HepG2 (cell line): ENCODE data around the gene TFPI. TPM values are rescaled to one million over a fixed set of nuclear protein-coding genes. Genes with fewer than 3 reads are reported as not detected.

Source experiments
- ATAC-seq: fragments of 200-7000 bp; cut with Tn5 transposase; 3 replicates; pipeline ENCODE4 v1.9.1; 2020; ENCODE audit warnings: mild to moderate bottlenecking, moderate library complexity
- BruUV-seq: library from RNA; stranded (reverse); fragments of 400-500 nt; replicated peaks from 2 replicates; lab custom pipeline; 2021; lab: Mats Ljungman, UMichigan
- CTCF ChIA-PET: fragments of 300-600 bp; formaldehyde crosslinking; extraction: SDS; loops from one replicate; lab custom pipeline; 2021; ENCODE audit warnings: low total read pairs, inconsistent platforms, low intra/inter-chr PET ratio; lab: Yijun Ruan, JAX
- POLR2A ChIA-PET: fragments of 350-600 bp; sonication (Branson Sonifier 250); formaldehyde crosslinking; loops from one replicate; lab custom pipeline; 2020; ENCODE audit warnings: antibody characterized with exemption, inconsistent platforms; lab: Yijun Ruan, JAX
- DNase-seq: peaks from one replicate; pipeline ENCODE4 v3.0.0-alpha.2; 2015; ENCODE audit warnings: low spot score
- FAIRE-seq: peaks from 3 replicates; lab custom pipeline; 2011; peaks lifted over from hg19 to GRCh38; lab: Jason Lieb, UNC
- H2AFZ ChIP-seq: one replicate; pipeline ENCODE4 v1.6.1; 2011; ENCODE audit warnings: low read length, inconsistent platforms
- H3K27ac ChIP-seq: fragments of 300-600 bp; 3 replicates; pipeline ENCODE4 v1.8.0; 2011; ENCODE audit warnings: mixed run types, mild to moderate bottlenecking, mixed read lengths, low read length, inconsistent platforms; ENCODE audit not compliant: insufficient read depth; ENCODE audit errors: extremely low read length
- H3K27me3 ChIP-seq, 2 experiments: fragments of 200-600 bp in 1 of 2; 2 replicates in 1 of 2; 3 replicates in 1 of 2; pipeline versions ENCODE4 v1.6.0 to v1.8.0; 2011; ENCODE audit warnings: low read length in 2 of 2, mild to moderate bottlenecking in 2 of 2, moderate library complexity in 2 of 2, inconsistent platforms in 1 of 2; ENCODE audit not compliant: insufficient read depth in 2 of 2, control insufficient read depth in 1 of 2
- H3K36me3 ChIP-seq, 2 experiments: fragments of 200-600 bp in 1 of 2; replicated peaks in 1 of 2; 2 replicates in 1 of 2; 3 replicates in 1 of 2; pipeline versions ENCODE4 v1.5.1 to v1.8.0; 2011; ENCODE audit warnings: low read length in 2 of 2, inconsistent platforms in 1 of 2; ENCODE audit not compliant: insufficient read depth in 2 of 2, control insufficient read depth in 1 of 2
- H3K4me1 ChIP-seq: 2 replicates; pipeline ENCODE4 v1.5.1; 2012; ENCODE audit warnings: low read length, inconsistent platforms; ENCODE audit not compliant: insufficient read depth
- H3K4me2 ChIP-seq: 2 replicates; pipeline ENCODE4 v1.6.0; 2011; ENCODE audit warnings: low read depth, low read length, inconsistent platforms
- H3K4me3 ChIP-seq, 3 experiments: fragments of 200-600 bp in 1 of 3; sonication (generic), shearing (Covaris generic) in 1 of 3; replicated peaks in 1 of 3; 2 replicates each; pipeline ENCODE4 v1.5.1; 2011 to 2016; ENCODE audit warnings: low read length in 3 of 3, inconsistent platforms in 2 of 3, low read depth in 2 of 3, mild to moderate bottlenecking in 2 of 3, control low read depth in 1 of 3, mixed read lengths in 1 of 3; ENCODE audit not compliant: insufficient read depth in 1 of 3
- H3K79me2 ChIP-seq: one replicate; pipeline ENCODE4 v1.6.1; 2011; ENCODE audit warnings: low read length, inconsistent platforms; ENCODE audit not compliant: insufficient read depth
- H3K9ac ChIP-seq: 2 replicates; pipeline ENCODE4 v1.6.0; 2011; ENCODE audit warnings: mild to moderate bottlenecking, low read depth, low read length, inconsistent platforms; ENCODE audit not compliant: insufficient read depth
- H3K9me3 ChIP-seq: 2 replicates; pipeline ENCODE4 v1.5.1; 2012; ENCODE audit warnings: mild to moderate bottlenecking, low read length
- H4K20me1 ChIP-seq: 2 replicates; pipeline ENCODE4 v1.6.0; 2011; ENCODE audit warnings: inconsistent platforms, mild to moderate bottlenecking, low read length, moderate library complexity; ENCODE audit not compliant: insufficient read depth
- ADNP ChIP-seq: sonication (generic); formaldehyde crosslinking; IDR thresholded peaks from 2 replicates; pipeline ENCODE4 v1.4.0; 2020; ENCODE audit warnings: missing genetic modification reagents
- AHR ChIP-seq: IDR thresholded peaks from 2 replicates; pipeline ENCODE4 v1.6.1; 2018; ENCODE audit warnings: missing genetic modification reagents, missing compliant biosample characterization
- ATF7-NPFF ChIP-seq: sonication (generic); formaldehyde crosslinking; IDR thresholded peaks from 2 replicates; pipeline ENCODE4 v1.8.1; 2023; ENCODE audit warnings: mild to moderate bottlenecking, low read depth, missing genetic modification reagents, moderate library complexity
- E2F1 ChIP-seq: sonication (generic); formaldehyde crosslinking; IDR thresholded peaks from 2 replicates; pipeline ENCODE4 v1.5.0; 2020; ENCODE audit warnings: missing genetic modification reagents
- ELF4 ChIP-seq: sonication (generic); formaldehyde crosslinking; IDR thresholded peaks from 2 replicates; pipeline ENCODE4 v1.5.0; 2020; ENCODE audit warnings: missing genetic modification reagents, mild to moderate bottlenecking, moderate library complexity, borderline replicate concordance
- GFI1 ChIP-seq: sonication (generic); formaldehyde crosslinking; IDR thresholded peaks from 2 replicates; pipeline ENCODE4 v1.5.0; 2020; ENCODE audit warnings: missing genetic modification reagents, mild to moderate bottlenecking, borderline replicate concordance
- KAT2B ChIP-seq: fragments of 150-350 bp; IDR thresholded peaks from 2 replicates; pipeline ENCODE4 v1.6.1; 2014; ENCODE audit warnings: low read depth, low read length, borderline replicate concordance
- RBM22 ChIP-seq: fragments of 200-400 bp; formaldehyde crosslinking; optimal IDR thresholded peaks from 2 replicates; pipeline ENCODE3; 2017; ENCODE audit warnings: mild to moderate bottlenecking, low read length, moderate library complexity
- TRAFD1 ChIP-seq: sonication (generic); formaldehyde crosslinking; IDR thresholded peaks from 2 replicates; pipeline ENCODE4 v1.5.1; 2020; ENCODE audit warnings: missing genetic modification reagents, mild to moderate bottlenecking, borderline replicate concordance
- ZEB1 ChIP-seq: IDR thresholded peaks from 2 replicates; pipeline ENCODE4 v1.6.1; 2012; ENCODE audit warnings: mild to moderate bottlenecking, low read depth, inconsistent platforms; ENCODE audit not compliant: insufficient replicate concordance
- ZNF431 ChIP-seq: sonication (generic); formaldehyde crosslinking; IDR thresholded peaks from 2 replicates; pipeline ENCODE4 v1.9.0; 2022; ENCODE audit warnings: missing genetic modification reagents, low read depth, mild to moderate bottlenecking, borderline replicate concordance
- ZNF501 ChIP-seq: sonication (generic); formaldehyde crosslinking; IDR thresholded peaks from 2 replicates; pipeline ENCODE4 v1.5.1; 2020; ENCODE audit warnings: mild to moderate bottlenecking, moderate library complexity, missing genetic modification reagents
- ZNF770 ChIP-seq: sonication (generic); formaldehyde crosslinking; IDR thresholded peaks from 2 replicates; pipeline ENCODE4 v1.5.0; 2020; ENCODE audit warnings: mild to moderate bottlenecking, missing genetic modification reagents
- ZSCAN5A ChIP-seq: sonication (generic); formaldehyde crosslinking; IDR thresholded peaks from 2 replicates; pipeline ENCODE4 v1.8.0; 2022; ENCODE audit warnings: mild to moderate bottlenecking, missing genetic modification reagents, borderline replicate concordance
- WGBS: methylation state at CpG from one replicate; pipeline ENCODE4 v1.1.6; 2017; ENCODE audit warnings: low lambda C conversion rate; 5-methylcytosine and 5-hydroxymethylcytosine counted together
- in situ Hi-C: cut with HindIII; loops from 2 replicates; pipeline ENCODE4 v1.10.0; 2017; ENCODE audit warnings: low pct_unique_long_range_greater_than_20kb; ENCODE audit not compliant: extremely low pct_ligation_motif_present
- intact Hi-C: fragments of 100-400 bp; cut with micrococcal nuclease; formaldehyde crosslinking; loops from one replicate; pipeline ENCODE4 v1.10.0; 2022; ENCODE audit not compliant: unreplicated experiment
- polyA plus RNA-seq, 8 experiments: library from polyadenylated mRNA; depleted of rRNA in 3 of 8; stranded (reverse) in 7 of 8; unstranded in 1 of 8; fragments of >200 nt; fragmentation: Illumina TruSeq in 4 of 8; extraction: Trizol in 4 of 8; gene quantifications; 2 replicates each; pipeline versions ENCODE4 v1.2.1 to v1.2.3, GENCODE V29; 2011 to 2016; ENCODE audit warnings: low read depth in 4 of 8, missing spikeins in 1 of 8, mixed read lengths in 1 of 8; ENCODE audit not compliant: insufficient read depth in 1 of 8
- total RNA-seq, 5 experiments: library from RNA; depleted of rRNA; stranded (reverse); fragments of >200 nt; fragmentation: Illumina TruSeq; extraction: Trizol; gene quantifications; 2 replicates each; pipeline ENCODE4 v1.2.3, GENCODE V29; 2016; ENCODE audit warnings: low read depth in 1 of 5

TFPI gene
- total and polyA plus RNA-seq, 2 of the 13 experiments (the other 11 are each of a cell fraction or from before 2014, with no cell fraction given): 301 to 436 TPM

GRCh38 chr2:187493877-187494568 is 60.2 kb downstream of the TFPI start:
- POLR2A ChIA-PET: no interaction called here
- peaks cover 31 to 73% of the 10 kb centered on the region in 2 experiments for H3K36me3 ChIP-seq
- H3K4me1 ChIP-seq: no peaks in the 10 kb centered on the region
- H3K9ac ChIP-seq: no peak overlapping the region
- 98% methylated on average over 3 of the region's 3 CpGs for WGBS
- H2AFZ ChIP-seq: no peak overlapping the region
- intact Hi-C loops: no loop called here
- FAIRE-seq: no peak
- no peak overlapping the region for H3K4me2 ChIP-seq
- H4K20me1 ChIP-seq: peaks cover 26% of the 10 kb centered on the region
- peaks cover 11% of the 10 kb centered on the region for H3K79me2 ChIP-seq
- no peaks in the 10 kb centered on the region for H3K27me3 ChIP-seq
- no peak overlapping the region for H3K27ac ChIP-seq
- BruUV-seq: no TSS peak
- TF ChIP-seq ZNF501 (no peak), GFI1 (CRISPR knock-in tag) (no peak), ADNP (no peak), ELF4 (CRISPR knock-in tag) (no peak), RBM22 (peak; percentile 29), ZNF431 (0 out of 2 replicates have a peak, but pooled peaks have one; percentile 67), ZSCAN5A (CRISPR knock-in tag) (no peak), ZEB1 (no peak), AHR (no peak), ZNF770 (CRISPR knock-in tag) (no peak), E2F1 (CRISPR knock-in tag) (no peak), KAT2B (no peak), ATF7-NPFF (no peak), TRAFD1 (no peak)
- TF ChIP-seq, all 625 proteins: peak for 2
- CTCF ChIA-PET: no interaction called here
- Histone ChIP-seq H3K4me3 (no peak overlapping the region), H3K9me3 (0 out of 2 replicates have a peak, but pooled peaks cover 14% of the 10 kb centered on the region)
- DNase-seq (no peak), ATAC-seq (no peak)
- in situ Hi-C loops: no loop called here
